ENCODE measurements around the gene FHOD1. TPM values are rescaled to one million over a fixed set of nuclear protein-coding genes. Genes with fewer than 3 reads are reported as not detected.

Gene FHOD1
- total and polyA plus RNA-seq, 9 of the 15 experiments (the other 6 are each of a cell fraction or from before 2014, with no cell fraction given), result 18.7 to 126 (median 32.3) TPM

DNA sequence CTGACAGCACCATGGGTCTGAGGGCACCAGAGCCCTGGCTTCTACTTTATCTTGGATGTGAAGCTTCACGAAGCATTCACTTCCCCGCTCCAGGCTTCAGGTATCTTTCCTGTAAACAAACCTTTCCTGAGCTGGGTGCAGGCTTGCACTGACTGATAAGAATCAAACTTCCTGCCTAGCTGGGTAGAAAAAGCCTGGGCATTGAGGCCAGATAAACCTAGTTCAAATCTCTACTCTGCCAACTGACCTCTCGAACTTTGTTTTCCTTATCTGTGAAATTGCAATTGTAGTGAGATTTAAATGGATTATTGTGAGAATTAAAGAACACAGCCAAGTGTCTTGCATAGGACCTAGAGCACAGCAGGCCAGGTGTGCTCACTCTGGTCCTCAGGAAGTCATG, 23.3 kb downstream of the FHOD1 start:
- Histone ChIP-seq H3K27ac (ENCODE audit: extremely low read depth, low read depth, low read length) (no peak overlapping the region), H4K20me1 (replicated peaks; ENCODE audit: control insufficient read depth, insufficient read depth, low read length) (no peaks in the 10 kb centered on the region), H3K9me1 (ENCODE audit: control insufficient read depth, insufficient read depth, low read length) (no peaks in the 10 kb centered on the region), H3K36me3 (ENCODE audit: control insufficient read depth, insufficient read depth, low read length) (peaks cover 20% of the 10 kb centered on the region; the same call in 2 of the 3 replicates), H3K9me3 (replicated peaks; ENCODE audit: control insufficient read depth, insufficient read depth, low read depth, low read length) (no peaks in the 10 kb centered on the region), H3K9ac (ENCODE audit: insufficient read depth in 1 of 2, low read depth in 2 of 2, low read length in 2 of 2) (0 out of 4 replicates have a peak overlapping the region, but pooled peaks of 1 of the 2 experiments have one; percentile 5), H3K4me2 (ENCODE audit: insufficient read depth, low read length) (no peak overlapping the region), H2AFZ (ENCODE audit: low read depth, low read length) (no peak overlapping the region), H3K4me3 (no peak overlapping the region), H3K4me1 (replicated peaks in 1 of 2; ENCODE audit: control insufficient read depth in 2 of 2, insufficient read depth in 2 of 2, low read length in 2 of 2) (peaks cover 18 to 20% of the 10 kb centered on the region in 2 experiments), H3K79me2 (ENCODE audit: control insufficient read depth, insufficient read depth, low read length) (peaks cover 21% of the 10 kb centered on the region), H3K27me3 (ENCODE audit: control insufficient read depth in 2 of 2, insufficient read depth in 2 of 2, low read length in 2 of 2) (no peaks in the 10 kb centered on the region)
- FAIRE-seq (peak; percentile 23), DNase-seq (ENCODE audit: extremely low read depth in 1 of 4, low spot score in 3 of 4) (no peak), ATAC-seq (no peak)
- intact Hi-C loops (cut with micrococcal nuclease) (no loop called here), in situ Hi-C loops (cut with MboI) (no loop called here)
- BruUV-seq (replicated peaks), result no TSS peak
- no peak for TF ChIP-seq ZNF3 (CRISPR knock-in tag; IDR thresholded peaks at IDR 0.05)
- TF ChIP-seq TFAM (CRISPR knock-in tag; conservative IDR thresholded peaks at IDR 0.05), result no peak
- TF ChIP-seq, protein P1, sequence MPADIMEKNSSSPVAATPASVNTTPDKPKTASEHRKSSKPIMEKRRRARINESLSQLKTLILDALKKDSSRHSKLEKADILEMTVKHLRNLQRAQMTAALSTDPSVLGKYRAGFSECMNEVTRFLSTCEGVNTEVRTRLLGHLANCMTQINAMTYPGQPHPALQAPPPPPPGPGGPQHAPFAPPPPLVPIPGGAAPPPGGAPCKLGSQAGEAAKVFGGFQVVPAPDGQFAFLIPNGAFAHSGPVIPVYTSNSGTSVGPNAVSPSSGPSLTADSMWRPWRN (IDR thresholded peaks at IDR 0.05; ENCODE audit: low read depth), result no peak
- TF ChIP-seq POLR3G (IDR thresholded peaks at IDR 0.05; ENCODE audit: extremely low read depth, insufficient read length, insufficient replicate concordance), result no peak
- ChIA-PET CTCF (ENCODE audit: low intra/inter-chr PET ratio) (no interaction called here), POLR2A (interaction anchor here (0.7 to 2.1 kb wide), 6 partner anchors 7 to 21 kb away, joined by 3 to 8 read pairs (median 4); no protein-coding TSS in a partner anchor)
- 5% methylated on average over 3 of the region's 3 CpGs for WGBS (ENCODE audit: insufficient coverage, low coverage, missing lambda C conversion rate)

Data from K562 (cell line).